NCI-H2196 (cell line): ENCODE measurements around the gene PDIA2.
"Not testable (repeated sequence)": the region's sequence is repeated elsewhere in the genome, so short reads cannot be mapped to it uniquely, and the experiment has no call there.

ENCODE experiments used
- DNase-seq: peaks from one replicate; lab custom pipeline; 2025; ENCODE audit not compliant: unreplicated experiment; lab: John Stamatoyannopoulos, UW

Gene PDIA2

GRCh38 chr16:263944-264343, 19.0 kb upstream of the PDIA2 start:
- no peak for DNase-seq

GRCh38 chr16:264440-264951, 18.5 kb upstream of the PDIA2 start:
- DNase-seq = no peak

GRCh38 chr16:265002-265529, 17.9 kb upstream of the PDIA2 start:
- no peak for DNase-seq

- DNase-seq = no peak
These were observed 17.3 kb upstream of the PDIA2 start for GRCh38 chr16:265711-266110.

GRCh38 chr16:266258-267164, 16.5 kb upstream of the PDIA2 start:
- DNase-seq = no peak

GRCh38 chr16:267562-267961, 15.4 kb upstream of the PDIA2 start:
- DNase-seq = not testable (repeated sequence)

GRCh38 chr16:268141-269053, 14.6 kb upstream of the PDIA2 start:
- DNase-seq = no peak

- DNase-seq = no peak
These were observed 13.7 kb upstream of the PDIA2 start for GRCh38 chr16:269061-269796.

- DNase-seq = no peak
These were observed 12.3 kb upstream of the PDIA2 start for GRCh38 chr16:270381-271255.

GRCh38 chr16:272633-273546, 10.1 kb upstream of the PDIA2 start:
- no peak for DNase-seq

GRCh38 chr16:273547-274421, 9.2 kb upstream of the PDIA2 start:
- no peak for DNase-seq

- no peak for DNase-seq
These were observed 7.8 kb upstream of the PDIA2 start for GRCh38 chr16:275041-275641.

GRCh38 chr16:275786-276232, 7.2 kb upstream of the PDIA2 start, which contains the start of gene RGS11:
RGS11 (minus strand) TSS chr16:275944; CDS start chr16:275911, 33 bp downstream.
- DNase-seq = no peak

- DNase-seq = no peak
These were observed 6.4 kb upstream of the PDIA2 start for GRCh38 chr16:276426-277077.

GRCh38 chr16:278863-279366, 4.0 kb upstream of the PDIA2 start:
- DNase-seq = peak; percentile 94

GRCh38 chr16:279531-279930, 3.4 kb upstream of the PDIA2 start:
- no peak for DNase-seq
